ENCODE results near the gene GABRD. TPM values are rescaled to one million over a fixed set of nuclear protein-coding genes. Genes with fewer than 3 reads are reported as not detected.

The GABRD gene
- total RNA-seq, 2 experiments from 2014 or later, result not detected

DNA sequence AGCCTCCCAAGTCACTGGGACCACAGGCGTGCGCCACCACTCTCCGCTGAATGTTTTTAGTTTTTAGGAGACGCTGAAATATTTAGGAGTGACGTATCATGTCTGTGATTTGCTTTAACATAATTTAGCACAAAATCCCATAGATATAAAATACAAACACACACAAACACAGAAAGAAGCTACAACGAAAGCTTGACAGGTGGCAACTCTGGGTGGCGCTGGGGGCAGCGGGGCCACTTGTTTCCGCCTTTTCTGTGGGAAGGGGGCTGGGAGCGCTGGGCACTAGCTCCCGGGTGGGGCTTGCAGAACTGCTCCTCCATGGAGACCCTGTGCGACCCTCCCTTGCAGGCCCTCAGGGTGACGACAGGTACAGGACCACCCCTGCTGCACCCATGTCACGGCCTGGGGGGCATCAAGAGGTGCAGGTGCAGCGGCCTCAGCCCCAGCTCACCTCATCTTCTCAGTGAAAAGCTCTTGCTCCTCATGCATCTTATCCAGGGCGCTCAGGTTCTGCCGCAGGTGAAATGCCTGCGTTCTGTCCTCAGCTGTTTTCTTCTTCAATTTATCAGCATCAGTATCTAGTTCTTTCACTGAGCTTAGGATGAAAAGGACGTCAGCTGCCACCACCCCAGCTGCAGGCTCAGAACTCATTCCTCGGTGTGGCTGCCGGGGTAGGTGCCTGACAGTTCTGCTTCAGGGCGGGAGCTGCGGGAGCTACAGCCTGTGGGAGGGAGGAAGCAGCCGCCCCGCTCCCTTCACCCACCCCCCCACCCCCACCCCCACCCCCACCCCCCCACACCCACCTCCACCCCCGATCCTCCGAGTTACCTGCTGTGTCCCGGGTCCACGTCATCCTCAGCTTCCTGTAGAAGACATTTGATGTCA, 30.8 kb upstream of the GABRD start:
- H3K27me3 Mint-ChIP-seq (ENCODE audit: low read depth), result peaks cover 2% of the 10 kb centered on the region
- no peaks in the 10 kb centered on the region for H3K36me3 Mint-ChIP-seq (ENCODE audit: low read depth)
- no peak overlapping the region for H3K4me3 Mint-ChIP-seq
- H3K4me1 Mint-ChIP-seq (ENCODE audit: low read depth), result no peaks in the 10 kb centered on the region
- CTCF ChIA-PET, result interaction anchor here (0.7 to 4.2 kb wide), 3 partner anchors 27 to 56 kb away, joined by 3 to 13 read pairs (median 3); no protein-coding TSS in a partner anchor
- ATAC-seq (no peak), DNase-seq (no peak)
- H3K27ac Mint-ChIP-seq, result no peak overlapping the region
- POLR2A ChIA-PET, result no interaction called here
- no peaks in the 10 kb centered on the region for H3K9me3 Mint-ChIP-seq (ENCODE audit: insufficient read depth)

GRCh38 chr1:1989102-1989542, 30.0 kb upstream of the GABRD start:
- Mint-ChIP-seq H3K9me3 (ENCODE audit: insufficient read depth) (no peaks in the 10 kb centered on the region), H3K27ac (no peak overlapping the region), H3K27me3 (ENCODE audit: low read depth) (peaks cover 2% of the 10 kb centered on the region), H3K4me3 (no peak overlapping the region), H3K4me1 (ENCODE audit: low read depth) (no peaks in the 10 kb centered on the region), H3K36me3 (ENCODE audit: low read depth) (no peaks in the 10 kb centered on the region)
- no peak for ATAC-seq
- POLR2A ChIA-PET, result no interaction called here
- DNase-seq, result no peak
- CTCF ChIA-PET, result interaction anchor here (1.3 to 4.2 kb wide), 2 partner anchors 28 to 56 kb away, joined by 3 to 13 read pairs; no protein-coding TSS in a partner anchor

GRCh38 chr1:1989789-1990188, 29.4 kb upstream of the GABRD start:
- peaks cover 5% of the 10 kb centered on the region for H3K27me3 Mint-ChIP-seq (ENCODE audit: low read depth)
- H3K4me1 Mint-ChIP-seq (ENCODE audit: low read depth), result no peaks in the 10 kb centered on the region
- ChIA-PET CTCF (interaction anchor here (1.3 to 4.2 kb wide), 2 partner anchors 29 to 55 kb away, joined by 3 to 13 read pairs; no protein-coding TSS in a partner anchor), POLR2A (no interaction called here)
- ATAC-seq (no peak), DNase-seq (no peak)
- H3K4me3 Mint-ChIP-seq, result no peak overlapping the region
- H3K9me3 Mint-ChIP-seq (ENCODE audit: insufficient read depth), result no peaks in the 10 kb centered on the region
- no peaks in the 10 kb centered on the region for H3K36me3 Mint-ChIP-seq (ENCODE audit: low read depth)
- H3K27ac Mint-ChIP-seq, result no peak overlapping the region

- Mint-ChIP-seq H3K27ac (no peak overlapping the region), H3K9me3 (ENCODE audit: insufficient read depth) (no peaks in the 10 kb centered on the region), H3K27me3 (ENCODE audit: low read depth) (peaks cover 5% of the 10 kb centered on the region), H3K36me3 (ENCODE audit: low read depth) (no peaks in the 10 kb centered on the region), H3K4me1 (ENCODE audit: low read depth) (no peaks in the 10 kb centered on the region), H3K4me3 (no peak overlapping the region)
- DNase-seq (no peak), ATAC-seq (no peak)
- CTCF ChIA-PET, result interaction anchor here (4.2 kb wide), 1 partner anchor 55 kb away, joined by 13 read pairs; no protein-coding TSS in a partner anchor
- POLR2A ChIA-PET, result no interaction called here
Observed at GRCh38 chr1:1990222-1990621, 28.9 kb upstream of the GABRD start.

DNA sequence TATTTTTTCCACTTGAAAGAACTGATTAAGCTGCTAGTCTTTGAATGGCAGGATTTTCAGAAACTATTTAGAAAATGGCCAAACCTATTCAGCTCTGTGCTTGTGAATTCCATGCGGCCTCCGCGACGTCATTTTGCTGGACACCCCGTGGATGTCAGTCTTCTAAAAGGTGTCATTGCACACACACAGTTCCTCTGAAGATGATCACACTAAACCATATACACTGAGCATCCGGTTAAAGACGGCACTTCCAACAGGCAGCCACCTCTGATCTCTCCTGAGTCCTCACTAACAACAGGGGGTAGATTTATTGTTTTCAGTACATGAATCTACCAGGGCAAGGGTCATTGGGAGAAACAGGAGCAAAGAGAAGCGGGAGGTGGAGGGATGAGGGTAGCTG, 24.6 kb upstream of the GABRD start:
- no peaks in the 10 kb centered on the region for H3K9me3 Mint-ChIP-seq (ENCODE audit: insufficient read depth)
- H3K27ac Mint-ChIP-seq, result no peak overlapping the region
- no peaks in the 10 kb centered on the region for H3K36me3 Mint-ChIP-seq (ENCODE audit: low read depth)
- peaks cover 7% of the 10 kb centered on the region for H3K4me1 Mint-ChIP-seq (ENCODE audit: low read depth)
- peaks cover 14% of the 10 kb centered on the region for H3K27me3 Mint-ChIP-seq (ENCODE audit: low read depth)
- ChIA-PET POLR2A (no interaction called here), CTCF (no interaction called here)
- ATAC-seq (no peak), DNase-seq (no peak)
- H3K4me3 Mint-ChIP-seq, result no peak overlapping the region

DNA sequence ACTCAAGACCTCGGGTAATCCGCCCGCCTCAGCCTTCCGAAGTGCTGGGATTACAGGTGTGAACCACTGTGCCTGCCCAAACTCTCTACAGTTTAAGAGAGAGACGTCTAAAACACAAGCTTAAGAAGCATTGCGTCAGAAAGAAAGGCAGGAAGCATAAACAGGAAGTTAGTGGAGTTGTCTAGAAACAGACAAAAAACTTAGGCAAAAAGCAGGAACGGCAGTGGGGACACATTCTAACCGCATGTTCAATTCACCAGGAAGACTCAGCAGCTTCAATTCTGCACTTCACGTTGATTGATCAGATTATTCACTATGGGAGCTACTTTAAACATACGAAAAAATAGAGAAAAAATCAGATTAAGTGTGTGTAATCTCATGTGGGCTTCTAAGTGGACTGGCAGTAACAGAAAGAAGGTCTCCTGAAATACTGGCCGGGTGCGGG, 22.9 kb upstream of the GABRD start:
- no peak overlapping the region for H3K4me3 Mint-ChIP-seq
- POLR2A ChIA-PET, result no interaction called here

DNA sequence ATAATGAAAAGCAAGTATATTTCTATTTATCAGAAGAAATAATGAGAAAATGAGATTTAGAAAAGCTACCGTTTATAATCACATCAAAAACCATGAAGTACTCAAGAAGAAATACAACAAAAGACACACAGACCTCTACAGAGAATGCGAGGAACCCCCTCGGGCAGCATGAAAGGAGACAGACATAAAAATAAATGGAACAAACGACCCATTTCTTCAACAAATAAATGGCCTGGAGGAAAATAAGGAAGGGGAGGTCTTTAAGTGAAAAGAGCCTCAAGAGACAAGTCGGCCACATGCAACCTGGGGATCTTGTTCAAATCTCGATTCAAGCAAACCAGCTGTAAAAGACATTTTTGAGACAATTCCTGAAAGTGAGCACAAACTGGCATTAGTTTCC, 21.6 kb upstream of the GABRD start:
- Mint-ChIP-seq H3K4me3 (no peak overlapping the region), H3K4me1 (ENCODE audit: low read depth) (peaks cover 7% of the 10 kb centered on the region), H3K36me3 (ENCODE audit: low read depth) (no peaks in the 10 kb centered on the region), H3K27me3 (ENCODE audit: low read depth) (peaks cover 21% of the 10 kb centered on the region), H3K9me3 (ENCODE audit: insufficient read depth) (no peaks in the 10 kb centered on the region), H3K27ac (no peak overlapping the region)
- no peak for ATAC-seq
- ChIA-PET CTCF (no interaction called here), POLR2A (no interaction called here)
- no peak for DNase-seq

More for the DNA sequence above, 22.9 kb upstream of the GABRD start:
- H3K36me3 Mint-ChIP-seq (ENCODE audit: low read depth), result no peaks in the 10 kb centered on the region
- CTCF ChIA-PET, result no interaction called here
- H3K4me1 Mint-ChIP-seq (ENCODE audit: low read depth), result peaks cover 7% of the 10 kb centered on the region
- ATAC-seq, result no peak
- no peaks in the 10 kb centered on the region for H3K9me3 Mint-ChIP-seq (ENCODE audit: insufficient read depth)
- H3K27ac Mint-ChIP-seq, result peak overlapping the region; percentile 7
- DNase-seq, result no peak
- peaks cover 14% of the 10 kb centered on the region for H3K27me3 Mint-ChIP-seq (ENCODE audit: low read depth)

DNA sequence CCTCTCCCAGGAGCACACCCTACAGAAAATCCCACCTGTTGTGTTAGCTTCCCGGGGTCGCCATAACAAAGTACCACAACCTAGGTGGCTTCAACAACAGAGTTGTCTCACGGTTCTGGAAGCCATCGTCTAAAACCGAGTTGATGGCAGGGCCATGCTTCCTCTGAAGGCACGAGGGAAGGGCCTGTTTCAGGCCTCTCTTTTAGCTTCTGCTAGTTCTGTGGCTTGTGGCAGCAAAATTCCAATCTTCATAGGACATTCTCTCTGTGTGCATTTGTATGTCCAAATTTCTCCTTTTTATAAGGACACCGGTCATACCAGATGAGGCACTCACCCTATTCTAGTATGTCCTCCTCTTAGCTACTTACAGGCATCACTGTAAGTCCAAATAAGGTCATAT, 18.7 kb upstream of the GABRD start:
- CTCF ChIA-PET, result interaction anchor here (1.6 kb wide), 1 partner anchor 44 kb away, joined by 4 read pairs; no protein-coding TSS in a partner anchor
- H3K9me3 Mint-ChIP-seq (ENCODE audit: insufficient read depth), result no peaks in the 10 kb centered on the region
- H3K36me3 Mint-ChIP-seq (ENCODE audit: low read depth), result no peaks in the 10 kb centered on the region
- peaks cover 7% of the 10 kb centered on the region for H3K4me1 Mint-ChIP-seq (ENCODE audit: low read depth)
- H3K27me3 Mint-ChIP-seq (ENCODE audit: low read depth), result peaks cover 40% of the 10 kb centered on the region
- no peak overlapping the region for H3K4me3 Mint-ChIP-seq
- POLR2A ChIA-PET, result no interaction called here
- DNase-seq, result no peak
- ATAC-seq, result no peak
- H3K27ac Mint-ChIP-seq, result no peak overlapping the region

- H3K9me3 Mint-ChIP-seq (ENCODE audit: insufficient read depth), result no peaks in the 10 kb centered on the region
- no peaks in the 10 kb centered on the region for H3K36me3 Mint-ChIP-seq (ENCODE audit: low read depth)
- ChIA-PET CTCF (interaction anchor here (1.6 kb wide), 1 partner anchor 44 kb away, joined by 4 read pairs; no protein-coding TSS in a partner anchor), POLR2A (no interaction called here)
- H3K27ac Mint-ChIP-seq, result no peak overlapping the region
- no peak overlapping the region for H3K4me3 Mint-ChIP-seq
- peaks cover 7% of the 10 kb centered on the region for H3K4me1 Mint-ChIP-seq (ENCODE audit: low read depth)
- DNase-seq (no peak), ATAC-seq (no peak)
- peaks cover 40% of the 10 kb centered on the region for H3K27me3 Mint-ChIP-seq (ENCODE audit: low read depth)
Observed at GRCh38 chr1:2000850-2001249, 18.3 kb upstream of the GABRD start.

DNA sequence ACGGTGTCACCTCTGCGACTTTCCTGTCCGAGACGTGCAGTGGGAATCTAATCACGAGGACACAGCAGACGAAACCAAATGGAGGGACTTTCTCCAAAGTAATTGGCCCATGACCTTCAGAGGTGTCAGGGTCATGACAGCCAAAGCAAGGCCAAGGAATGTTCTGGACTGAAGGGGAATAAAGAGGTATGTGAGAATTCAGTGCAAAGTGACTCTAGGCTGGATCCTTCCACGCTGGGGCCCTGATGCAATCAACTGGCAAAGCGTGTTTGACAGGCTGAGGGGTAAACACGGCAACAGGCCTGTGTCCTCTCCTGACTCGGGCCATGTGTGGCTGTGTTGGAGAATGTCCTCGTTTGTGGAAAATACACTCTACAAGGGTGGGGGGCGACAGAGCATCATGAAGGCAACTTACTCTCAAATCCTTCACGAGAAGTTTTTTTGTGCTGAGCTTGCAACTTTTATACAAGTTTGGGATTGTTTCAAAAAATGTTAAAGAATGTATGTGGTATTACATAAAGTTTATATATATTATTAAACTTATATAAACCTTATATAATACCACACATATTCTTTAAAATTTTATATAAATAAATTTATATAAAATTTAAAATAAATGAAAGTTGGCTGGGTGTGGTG, 17.3 kb upstream of the GABRD start:
- ChIA-PET CTCF (no interaction called here), POLR2A (no interaction called here)
- peaks cover 44% of the 10 kb centered on the region for H3K27me3 Mint-ChIP-seq (ENCODE audit: low read depth)
- DNase-seq (no peak), ATAC-seq (no peak)
- H3K4me1 Mint-ChIP-seq (ENCODE audit: low read depth), result no peaks in the 10 kb centered on the region
- no peak overlapping the region for H3K27ac Mint-ChIP-seq
- H3K9me3 Mint-ChIP-seq (ENCODE audit: insufficient read depth), result no peaks in the 10 kb centered on the region
- no peaks in the 10 kb centered on the region for H3K36me3 Mint-ChIP-seq (ENCODE audit: low read depth)
- H3K4me3 Mint-ChIP-seq, result no peak overlapping the region

- Mint-ChIP-seq H3K4me3 (no peak within 1 kb of the TSS), H3K27me3 (ENCODE audit: low read depth) (peaks cover 40% of the 10 kb centered on the region), H3K36me3 (ENCODE audit: low read depth) (no peaks in the 10 kb centered on the region), H3K4me1 (ENCODE audit: low read depth) (no peaks in the 10 kb centered on the region), H3K27ac (no peak within 1 kb of the TSS), H3K9me3 (ENCODE audit: insufficient read depth) (no peaks in the 10 kb centered on the region)
- ChIA-PET CTCF (no interaction called here), POLR2A (no interaction called here)
- peak; percentile 41 for DNase-seq
- ATAC-seq, result peak; percentile 61
Observed at GRCh38 chr1:2003541-2004131, 15.5 kb upstream of the GABRD start, which contains the start of gene CFAP74. Gene CFAP74 (minus strand): TSS chr1:2003786. CDS start chr1:1990956, 12,830 bp downstream.

- Mint-ChIP-seq H3K27ac (no peak overlapping the region), H3K9me3 (ENCODE audit: insufficient read depth) (no peaks in the 10 kb centered on the region), H3K36me3 (ENCODE audit: low read depth) (no peaks in the 10 kb centered on the region), H3K4me1 (ENCODE audit: low read depth) (no peaks in the 10 kb centered on the region), H3K27me3 (ENCODE audit: low read depth) (peaks cover 35% of the 10 kb centered on the region), H3K4me3 (no peak overlapping the region)
- no peak for DNase-seq
- ChIA-PET CTCF (no interaction called here), POLR2A (no interaction called here)
- ATAC-seq, result no peak
Observed at GRCh38 chr1:2004856-2005255, 14.3 kb upstream of the GABRD start.

All from activated CD8-positive, alpha-beta T cell treated with anti-CD3 and anti-CD28 coated beads, Interleukin-2, amount 10 ng/mL, durations not matched to agents 7 days and 5 days (primary cell).